HepG2 (cell line): ENCODE results near the gene GRM8. TPM values are rescaled to one million over a fixed set of nuclear protein-coding genes. Genes with fewer than 3 reads are reported as not detected.

Experiments used
- GLMP ChIP-seq: sonication (generic); formaldehyde crosslinking; IDR thresholded peaks from 2 replicates; pipeline ENCODE4 v1.9.0; 2021; ENCODE audit warnings: missing genetic modification reagents, mild to moderate bottlenecking, borderline replicate concordance
- HMG20A ChIP-seq: IDR thresholded peaks from 2 replicates; pipeline ENCODE4 v1.6.1; 2016; ENCODE audit warnings: borderline replicate concordance
- KMT2A ChIP-seq: sonication (generic); formaldehyde crosslinking; IDR thresholded peaks from 2 replicates; pipeline ENCODE4 v1.4.0; 2020; ENCODE audit warnings: missing genetic modification reagents
- MIER3 ChIP-seq: IDR thresholded peaks from 2 replicates; pipeline ENCODE4 v1.6.1; 2016; ENCODE audit warnings: missing compliant biosample characterization, borderline replicate concordance
- TBP ChIP-seq: sonication (generic); formaldehyde crosslinking; IDR thresholded peaks from 2 replicates; pipeline ENCODE4 v1.5.0; 2020; ENCODE audit warnings: missing genetic modification reagents
- THAP9 ChIP-seq: sonication (generic); formaldehyde crosslinking; IDR thresholded peaks from 2 replicates; pipeline ENCODE4; 2020; ENCODE audit warnings: missing genetic modification reagents, mild to moderate bottlenecking, borderline replicate concordance
- YY1 ChIP-seq: IDR thresholded peaks from 2 replicates; pipeline ENCODE4 v1.6.1; 2011; ENCODE audit warnings: low read length, low read depth, moderate library complexity, mild to moderate bottlenecking; ENCODE audit not compliant: insufficient read depth, insufficient replicate concordance
- ZNF446 ChIP-seq: sonication (generic); formaldehyde crosslinking; IDR thresholded peaks from 2 replicates; pipeline ENCODE4 v1.5.0; 2020; ENCODE audit warnings: mild to moderate bottlenecking, missing genetic modification reagents
- ZNF619 ChIP-seq: sonication (generic); formaldehyde crosslinking; IDR thresholded peaks from 2 replicates; pipeline ENCODE4 v1.4.0; 2020; ENCODE audit warnings: mild to moderate bottlenecking, missing genetic modification reagents
- ZSCAN9 ChIP-seq: IDR thresholded peaks from 2 replicates; pipeline ENCODE4 v1.6.1; 2016; ENCODE audit warnings: borderline replicate concordance
- polyA plus RNA-seq, 8 experiments: library from polyadenylated mRNA; depleted of rRNA in 3 of 8; stranded (reverse) in 7 of 8; unstranded in 1 of 8; fragments of >200 nt; fragmentation: Illumina TruSeq in 4 of 8; extraction: Trizol in 4 of 8; gene quantifications; 2 replicates each; pipeline versions ENCODE4 v1.2.1 to v1.2.3, GENCODE V29; 2011 to 2016; ENCODE audit warnings: low read depth in 4 of 8, missing spikeins in 1 of 8, mixed read lengths in 1 of 8; ENCODE audit not compliant: insufficient read depth in 1 of 8
- total RNA-seq, 5 experiments: library from RNA; depleted of rRNA; stranded (reverse); fragments of >200 nt; fragmentation: Illumina TruSeq; extraction: Trizol; gene quantifications; 2 replicates each; pipeline ENCODE4 v1.2.3, GENCODE V29; 2016; ENCODE audit warnings: low read depth in 1 of 5
- TF ChIP-seq, protein P1 (sequence below), 2 experiments: sonication (generic) in 1 of 2; formaldehyde crosslinking in 1 of 2; IDR thresholded peaks; 2 replicates each; pipeline versions ENCODE4 v1.4.0 to v1.6.1; 2016 to 2020; ENCODE audit warnings: borderline replicate concordance in 1 of 2, low read depth in 1 of 2, mild to moderate bottlenecking in 1 of 2, missing genetic modification reagents in 1 of 2
- TF ChIP-seq, protein P2 (sequence below): IDR thresholded peaks from 2 replicates; pipeline ENCODE4 v1.6.1; 2018; ENCODE audit warnings: missing genetic modification reagents
- TF ChIP-seq, protein P3 (sequence below): sonication (generic); formaldehyde crosslinking; IDR thresholded peaks from 2 replicates; pipeline ENCODE4 v1.9.0; 2021; ENCODE audit warnings: missing genetic modification reagents, borderline replicate concordance
- TF ChIP-seq, protein P4 (sequence below): sonication (generic); formaldehyde crosslinking; IDR thresholded peaks from 2 replicates; pipeline ENCODE4 v1.4.0; 2020; ENCODE audit warnings: missing genetic modification reagents

GRM8 gene
- total and polyA plus RNA-seq, 2 of the 13 experiments (the other 11 are each of a cell fraction or from before 2014, with no cell fraction given), result not detected

DNA sequence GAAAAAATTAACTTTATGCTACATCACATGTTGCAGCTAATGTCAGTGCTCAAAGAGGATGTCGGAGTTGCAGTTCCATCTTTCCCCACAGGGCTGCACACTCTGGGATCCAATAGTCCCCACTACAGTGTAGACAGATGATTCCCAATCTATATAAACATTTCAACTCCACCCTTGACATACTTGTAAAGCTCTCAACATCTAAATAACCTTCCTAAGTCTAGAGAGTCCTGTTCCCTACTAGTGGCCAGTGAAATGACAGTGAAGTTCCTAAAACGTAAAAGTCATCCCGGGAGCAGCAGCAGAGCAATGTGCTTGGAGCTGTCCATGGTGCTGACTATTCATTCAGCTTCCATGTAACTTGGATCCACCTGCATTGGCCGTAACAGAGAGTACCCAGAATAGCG lies 145.1 kb downstream of the GRM8 start (continued):
- TF ChIP-seq, protein P1, sequence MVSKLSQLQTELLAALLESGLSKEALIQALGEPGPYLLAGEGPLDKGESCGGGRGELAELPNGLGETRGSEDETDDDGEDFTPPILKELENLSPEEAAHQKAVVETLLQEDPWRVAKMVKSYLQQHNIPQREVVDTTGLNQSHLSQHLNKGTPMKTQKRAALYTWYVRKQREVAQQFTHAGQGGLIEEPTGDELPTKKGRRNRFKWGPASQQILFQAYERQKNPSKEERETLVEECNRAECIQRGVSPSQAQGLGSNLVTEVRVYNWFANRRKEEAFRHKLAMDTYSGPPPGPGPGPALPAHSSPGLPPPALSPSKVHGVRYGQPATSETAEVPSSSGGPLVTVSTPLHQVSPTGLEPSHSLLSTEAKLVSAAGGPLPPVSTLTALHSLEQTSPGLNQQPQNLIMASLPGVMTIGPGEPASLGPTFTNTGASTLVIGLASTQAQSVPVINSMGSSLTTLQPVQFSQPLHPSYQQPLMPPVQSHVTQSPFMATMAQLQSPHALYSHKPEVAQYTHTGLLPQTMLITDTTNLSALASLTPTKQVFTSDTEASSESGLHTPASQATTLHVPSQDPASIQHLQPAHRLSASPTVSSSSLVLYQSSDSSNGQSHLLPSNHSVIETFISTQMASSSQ (IDR thresholded peaks at IDR 0.05; ENCODE audit: low read depth), result no peak
- TF ChIP-seq, protein P1 (CRISPR knock-in tag; IDR thresholded peaks at IDR 0.05; ENCODE audit: borderline replicate concordance), result no peak
- TF ChIP-seq TBP (no peak), YY1 (no peak), GLMP (CRISPR knock-in tag) (no peak), MIER3 (CRISPR knock-in tag) (no peak), THAP9 (CRISPR knock-in tag) (no peak), KMT2A (no peak), ZNF446 (CRISPR knock-in tag) (peak; percentile 83; the same call in 1 of the 2 replicates), HMG20A (0 out of 2 replicates have a peak, but pooled peaks have one; percentile 47), ZSCAN9 (CRISPR knock-in tag) (peak; percentile 96), ZNF619 (CRISPR knock-in tag) (no peak)
- TF ChIP-seq, protein P2, sequence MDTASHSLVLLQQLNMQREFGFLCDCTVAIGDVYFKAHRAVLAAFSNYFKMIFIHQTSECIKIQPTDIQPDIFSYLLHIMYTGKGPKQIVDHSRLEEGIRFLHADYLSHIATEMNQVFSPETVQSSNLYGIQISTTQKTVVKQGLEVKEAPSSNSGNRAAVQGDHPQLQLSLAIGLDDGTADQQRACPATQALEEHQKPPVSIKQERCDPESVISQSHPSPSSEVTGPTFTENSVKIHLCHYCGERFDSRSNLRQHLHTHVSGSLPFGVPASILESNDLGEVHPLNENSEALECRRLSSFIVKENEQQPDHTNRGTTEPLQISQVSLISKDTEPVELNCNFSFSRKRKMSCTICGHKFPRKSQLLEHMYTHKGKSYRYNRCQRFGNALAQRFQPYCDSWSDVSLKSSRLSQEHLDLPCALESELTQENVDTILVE (CRISPR knock-in tag), result peak; percentile 90
- TF ChIP-seq, protein P3, sequence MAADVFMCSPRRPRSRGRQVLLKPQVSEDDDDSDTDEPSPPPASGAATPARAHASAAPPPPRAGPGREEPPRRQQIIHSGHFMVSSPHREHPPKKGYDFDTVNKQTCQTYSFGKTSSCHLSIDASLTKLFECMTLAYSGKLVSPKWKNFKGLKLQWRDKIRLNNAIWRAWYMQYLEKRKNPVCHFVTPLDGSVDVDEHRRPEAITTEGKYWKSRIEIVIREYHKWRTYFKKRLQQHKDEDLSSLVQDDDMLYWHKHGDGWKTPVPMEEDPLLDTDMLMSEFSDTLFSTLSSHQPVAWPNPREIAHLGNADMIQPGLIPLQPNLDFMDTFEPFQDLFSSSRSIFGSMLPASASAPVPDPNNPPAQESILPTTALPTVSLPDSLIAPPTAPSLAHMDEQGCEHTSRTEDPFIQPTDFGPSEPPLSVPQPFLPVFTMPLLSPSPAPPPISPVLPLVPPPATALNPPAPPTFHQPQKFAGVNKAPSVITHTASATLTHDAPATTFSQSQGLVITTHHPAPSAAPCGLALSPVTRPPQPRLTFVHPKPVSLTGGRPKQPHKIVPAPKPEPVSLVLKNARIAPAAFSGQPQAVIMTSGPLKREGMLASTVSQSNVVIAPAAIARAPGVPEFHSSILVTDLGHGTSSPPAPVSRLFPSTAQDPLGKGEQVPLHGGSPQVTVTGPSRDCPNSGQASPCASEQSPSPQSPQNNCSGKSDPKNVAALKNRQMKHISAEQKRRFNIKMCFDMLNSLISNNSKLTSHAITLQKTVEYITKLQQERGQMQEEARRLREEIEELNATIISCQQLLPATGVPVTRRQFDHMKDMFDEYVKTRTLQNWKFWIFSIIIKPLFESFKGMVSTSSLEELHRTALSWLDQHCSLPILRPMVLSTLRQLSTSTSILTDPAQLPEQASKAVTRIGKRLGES, result peak; percentile 92; the same call in 1 of the 2 replicates
- TF ChIP-seq, protein P4, sequence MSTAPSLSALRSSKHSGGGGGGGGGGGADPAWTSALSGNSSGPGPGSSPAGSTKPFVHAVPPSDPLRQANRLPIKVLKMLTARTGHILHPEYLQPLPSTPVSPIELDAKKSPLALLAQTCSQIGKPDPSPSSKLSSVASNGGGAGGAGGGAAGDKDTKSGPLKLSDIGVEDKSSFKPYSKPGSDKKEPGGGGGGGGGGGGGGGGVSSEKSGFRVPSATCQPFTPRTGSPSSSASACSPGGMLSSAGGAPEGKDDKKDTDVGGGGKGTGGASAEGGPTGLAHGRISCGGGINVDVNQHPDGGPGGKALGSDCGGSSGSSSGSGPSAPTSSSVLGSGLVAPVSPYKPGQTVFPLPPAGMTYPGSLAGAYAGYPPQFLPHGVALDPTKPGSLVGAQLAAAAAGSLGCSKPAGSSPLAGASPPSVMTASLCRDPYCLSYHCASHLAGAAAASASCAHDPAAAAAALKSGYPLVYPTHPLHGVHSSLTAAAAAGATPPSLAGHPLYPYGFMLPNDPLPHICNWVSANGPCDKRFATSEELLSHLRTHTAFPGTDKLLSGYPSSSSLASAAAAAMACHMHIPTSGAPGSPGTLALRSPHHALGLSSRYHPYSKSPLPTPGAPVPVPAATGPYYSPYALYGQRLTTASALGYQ (CRISPR knock-in tag), result peak; percentile 39; the same call in 1 of the 2 replicates
